ENCODE measurements around the gene DDX5. TPM values are rescaled to one million over a fixed set of nuclear protein-coding genes. Genes with fewer than 3 reads are reported as not detected.

DDX5 gene
- total and polyA plus RNA-seq, 11 donors: 183 to 521 (median 332) TPM

DNA sequence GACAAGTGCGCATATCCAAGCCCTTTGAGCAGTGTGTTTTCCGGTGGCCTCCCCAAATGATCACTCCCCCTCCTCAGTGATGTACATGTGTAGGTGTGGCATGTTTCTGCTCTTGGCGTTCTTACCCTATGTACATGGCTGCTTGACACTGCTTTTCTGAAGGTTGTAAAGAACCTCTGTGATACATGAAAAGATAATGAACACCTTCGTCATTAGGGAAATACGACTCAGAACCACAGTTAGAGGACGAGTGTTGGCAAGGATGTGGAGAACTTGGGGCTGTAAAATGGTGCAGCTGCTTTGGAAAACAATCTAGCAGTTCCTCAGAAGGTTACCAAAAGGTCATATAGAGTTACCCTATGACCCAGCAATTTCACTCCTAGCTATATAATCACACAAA is 29.3 kb upstream of the DDX5 start:
- peaks cover 0 to 7% (median 0%) of the 10 kb centered on the region in 12 donors for H3K4me1 ChIP-seq
- no peak overlapping the region for H3K4me3 ChIP-seq
- TF ChIP-seq, protein P1, sequence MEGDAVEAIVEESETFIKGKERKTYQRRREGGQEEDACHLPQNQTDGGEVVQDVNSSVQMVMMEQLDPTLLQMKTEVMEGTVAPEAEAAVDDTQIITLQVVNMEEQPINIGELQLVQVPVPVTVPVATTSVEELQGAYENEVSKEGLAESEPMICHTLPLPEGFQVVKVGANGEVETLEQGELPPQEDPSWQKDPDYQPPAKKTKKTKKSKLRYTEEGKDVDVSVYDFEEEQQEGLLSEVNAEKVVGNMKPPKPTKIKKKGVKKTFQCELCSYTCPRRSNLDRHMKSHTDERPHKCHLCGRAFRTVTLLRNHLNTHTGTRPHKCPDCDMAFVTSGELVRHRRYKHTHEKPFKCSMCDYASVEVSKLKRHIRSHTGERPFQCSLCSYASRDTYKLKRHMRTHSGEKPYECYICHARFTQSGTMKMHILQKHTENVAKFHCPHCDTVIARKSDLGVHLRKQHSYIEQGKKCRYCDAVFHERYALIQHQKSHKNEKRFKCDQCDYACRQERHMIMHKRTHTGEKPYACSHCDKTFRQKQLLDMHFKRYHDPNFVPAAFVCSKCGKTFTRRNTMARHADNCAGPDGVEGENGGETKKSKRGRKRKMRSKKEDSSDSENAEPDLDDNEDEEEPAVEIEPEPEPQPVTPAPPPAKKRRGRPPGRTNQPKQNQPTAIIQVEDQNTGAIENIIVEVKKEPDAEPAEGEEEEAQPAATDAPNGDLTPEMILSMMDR (IDR thresholded peaks at IDR 0.05): no peak
- no peak for TF ChIP-seq POLR2A (IDR thresholded peaks at IDR 0.05)
- WGBS, 4 donors: 73 to 78% (median 74%) methylated on average over 6 of the region's 6 CpGs
- DNase-seq: no peak
- peaks cover 0 to 100% (median 94%) of the 10 kb centered on the region in 9 donors for H3K36me3 ChIP-seq
- H3K27me3 ChIP-seq: no peaks in the 10 kb centered on the region
- ATAC-seq: no peak
- intact Hi-C loops (cut with DNase I): loop anchor here in 1 of 10 donors (10.0 kb wide), 1 partner anchor 109 kb away; no protein-coding TSS in a partner anchor
- H3K9me3 ChIP-seq: no peaks in the 10 kb centered on the region
- H3K27ac ChIP-seq: no peak overlapping the region

DNA sequence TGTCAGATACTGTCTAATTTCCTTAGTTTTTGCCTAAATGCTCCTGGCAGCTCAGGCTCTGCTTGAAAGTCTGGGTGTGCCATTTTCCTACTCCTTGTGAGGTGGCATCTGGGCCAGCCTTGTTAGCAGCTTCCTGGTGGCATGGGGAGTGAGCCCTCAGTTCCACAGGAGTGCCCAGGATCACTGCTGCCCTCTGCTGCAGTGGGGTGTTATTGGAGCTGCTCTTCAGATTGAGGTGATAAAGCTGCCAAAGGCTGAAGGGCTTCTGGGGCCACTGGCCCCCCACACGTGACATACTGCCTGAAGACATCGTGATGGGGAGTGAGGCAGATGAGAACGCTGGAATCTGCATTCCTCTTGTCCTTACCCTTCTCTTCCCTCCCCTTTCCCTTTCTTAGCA is 28.1 kb upstream of the DDX5 start:
- 74 to 82% (median 78%) methylated on average over 3 of the region's 3 CpGs for WGBS, 4 donors

DNA sequence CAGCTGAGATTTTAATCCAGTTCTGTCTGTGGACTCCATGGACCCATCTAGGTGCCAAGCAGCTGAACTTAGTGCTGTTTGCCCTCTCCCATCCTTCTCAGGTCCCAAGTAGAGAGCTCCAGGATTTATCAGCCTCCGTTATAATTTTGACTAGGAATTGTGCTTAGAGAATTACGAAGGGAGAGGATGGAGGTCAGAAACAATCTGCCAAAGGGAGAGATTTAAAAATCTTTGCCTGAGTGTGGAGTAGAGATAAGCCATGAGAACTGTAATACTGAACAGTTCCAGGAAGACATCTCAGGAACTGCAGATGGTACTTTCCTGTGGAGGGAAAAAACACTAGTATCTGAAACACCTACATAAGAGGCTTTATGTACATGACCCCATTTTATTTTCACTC is 27.7 kb upstream of the DDX5 start:
- WGBS, 4 donors: 62 to 76% (median 69%) methylated on average over 2 of the region's 2 CpGs
- Histone ChIP-seq H3K27me3 (no peaks in the 10 kb centered on the region), H3K36me3 (peaks cover 2 to 100% (median 100%) of the 10 kb centered on the region in 9 donors), H3K9me3 (no peaks in the 10 kb centered on the region), H3K27ac (no peak overlapping the region), H3K4me1 (peaks cover 0 to 7% (median 0%) of the 10 kb centered on the region in 12 donors), H3K4me3 (no peak overlapping the region)
- TF ChIP-seq, protein P1 (IDR thresholded peaks at IDR 0.05): no peak
- TF ChIP-seq POLR2A (IDR thresholded peaks at IDR 0.05): no peak
- DNase-seq (no peak), ATAC-seq (no peak)
- intact Hi-C loops (cut with DNase I): loop anchor here in 2 of 10 donors (2.0 to 10.0 kb wide), 2 partner anchors 27 to 111 kb away; no protein-coding TSS in a partner anchor

More for the DNA sequence above, 28.1 kb upstream of the DDX5 start:
- Histone ChIP-seq H3K27ac (no peak overlapping the region), H3K27me3 (no peaks in the 10 kb centered on the region), H3K4me3 (no peak overlapping the region), H3K36me3 (peaks cover 2 to 100% (median 100%) of the 10 kb centered on the region in 9 donors), H3K9me3 (no peaks in the 10 kb centered on the region), H3K4me1 (peaks cover 0 to 7% (median 0%) of the 10 kb centered on the region in 12 donors)
- intact Hi-C loops (cut with DNase I): loop anchor here in 1 of 10 donors (10.0 kb wide), 1 partner anchor 111 kb away; no protein-coding TSS in a partner anchor
- no peak for ATAC-seq
- no peak for DNase-seq
- TF ChIP-seq POLR2A (IDR thresholded peaks at IDR 0.05): no peak
- TF ChIP-seq, protein P1 (IDR thresholded peaks at IDR 0.05): no peak

DNA sequence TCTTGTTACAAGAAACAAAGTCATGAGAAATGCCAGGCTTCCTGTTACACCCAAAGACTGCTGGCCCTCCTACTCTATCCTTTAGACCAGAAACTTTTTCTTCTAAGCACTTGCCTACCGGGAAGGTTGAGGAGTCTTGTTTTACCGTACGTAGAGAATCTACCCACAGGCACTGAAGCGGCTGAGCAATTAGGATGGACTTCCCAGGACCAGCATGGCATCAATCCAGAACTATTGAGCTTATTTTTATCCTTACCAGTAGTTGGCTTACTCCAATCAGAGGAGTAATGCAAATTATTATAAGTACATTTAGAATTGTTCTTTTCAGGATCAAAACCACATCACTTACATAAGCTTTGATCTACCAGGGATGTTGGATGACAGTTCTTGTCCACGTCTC is 26.3 kb upstream of the DDX5 start:
- Histone ChIP-seq H3K27ac (no peak overlapping the region), H3K36me3 (peaks cover 2 to 100% (median 100%) of the 10 kb centered on the region in 9 donors), H3K27me3 (no peaks in the 10 kb centered on the region), H3K4me1 (peaks cover 0 to 7% (median 0%) of the 10 kb centered on the region in 12 donors), H3K9me3 (no peaks in the 10 kb centered on the region), H3K4me3 (no peak overlapping the region)
- ATAC-seq: peak in 3 of 4 donors; percentile 33 to 41 (median 33)
- no peak for DNase-seq
- intact Hi-C loops (cut with DNase I): loop anchor here in 2 of 10 donors (2.0 to 10.0 kb wide), 2 partner anchors 28 to 112 kb away; no protein-coding TSS in a partner anchor
- 63 to 78% (median 67%) methylated on average over 5 of the region's 5 CpGs for WGBS, 4 donors
- TF ChIP-seq, protein P1 (IDR thresholded peaks at IDR 0.05): no peak
- TF ChIP-seq POLR2A (IDR thresholded peaks at IDR 0.05): no peak

Data from heart left ventricle (tissue), 16 donors.